Stomach smooth muscle (tissue), 2 donors: ENCODE measurements around the gene CYP46A1.

ENCODE experiments used
- H3K27ac ChIP-seq: one replicate; pipeline ENCODE4 v1.7.0; 2013; ENCODE audit warnings: mild to moderate bottlenecking, low read length, inconsistent platforms
- H3K27me3 ChIP-seq, 2 donors: one replicate each; pipeline ENCODE4 v1.7.0; 2013; ENCODE audit warnings: low read length in 2 of 2; ENCODE audit not compliant: insufficient read depth in 2 of 2, control insufficient read depth in 1 of 2
- H3K36me3 ChIP-seq, 2 donors: one replicate each; pipeline ENCODE4 v1.7.0; 2013; ENCODE audit warnings: low read length in 2 of 2; ENCODE audit not compliant: control insufficient read depth in 2 of 2, insufficient read depth in 2 of 2
- H3K4me1 ChIP-seq: one replicate; pipeline ENCODE4 v1.7.0; 2013; ENCODE audit warnings: low read length; ENCODE audit not compliant: control insufficient read depth, insufficient read depth
- H3K4me3 ChIP-seq, 2 donors: one replicate each; pipeline ENCODE4 v1.7.0; 2013; ENCODE audit warnings: low read length in 2 of 2
- H3K9ac ChIP-seq, 2 donors: one replicate each; pipeline ENCODE4 v1.7.0; 2013; ENCODE audit warnings: low read length in 2 of 2, mild to moderate bottlenecking in 1 of 2
- H3K9me3 ChIP-seq, 2 donors: one replicate each; pipeline ENCODE4 v1.7.0; 2013; ENCODE audit warnings: low read length in 2 of 2; ENCODE audit not compliant: control insufficient read depth in 2 of 2
- donor health status: healthy.
- donor health status: Pancreatic carcinoma.

Gene CYP46A1

GRCh38 chr14:99674776-99675381 lies 9.2 kb upstream of the CYP46A1 start:
- peaks cover 3 to 14% of the 10 kb centered on the region in 2 donors for H3K9me3 ChIP-seq
- H3K27me3 ChIP-seq: peaks cover 2 to 3% of the 10 kb centered on the region in 2 donors

GRCh38 chr14:99675382-99675835 lies 8.7 kb upstream of the CYP46A1 start:
- Histone ChIP-seq H3K4me1 (no peaks in the 10 kb centered on the region), H3K36me3 (no peaks in the 10 kb centered on the region), H3K27ac (no peak overlapping the region), H3K9me3 (peaks cover 3 to 14% of the 10 kb centered on the region in 2 donors), H3K9ac (no peak overlapping the region), H3K27me3 (peaks cover 2 to 3% of the 10 kb centered on the region in 2 donors), H3K4me3 (no peak overlapping the region)

More at GRCh38 chr14:99674776-99675381, 9.2 kb upstream of the CYP46A1 start:
- H3K4me1 ChIP-seq: no peaks in the 10 kb centered on the region
- no peak overlapping the region for H3K27ac ChIP-seq
- H3K9ac ChIP-seq: no peak overlapping the region
- no peaks in the 10 kb centered on the region for H3K36me3 ChIP-seq
- no peak overlapping the region for H3K4me3 ChIP-seq

GRCh38 chr14:99675951-99676350 lies 8.1 kb upstream of the CYP46A1 start:
- Histone ChIP-seq H3K27me3 (peaks cover 2 to 3% of the 10 kb centered on the region in 2 donors), H3K27ac (no peak overlapping the region), H3K9me3 (peaks cover 3 to 14% of the 10 kb centered on the region in 2 donors), H3K9ac (no peak overlapping the region), H3K4me3 (no peak overlapping the region), H3K4me1 (no peaks in the 10 kb centered on the region), H3K36me3 (no peaks in the 10 kb centered on the region)

- no peaks in the 10 kb centered on the region for H3K36me3 ChIP-seq
- H3K4me3 ChIP-seq: no peak overlapping the region
- peaks cover 3 to 14% of the 10 kb centered on the region in 2 donors for H3K9me3 ChIP-seq
- peaks cover 3 to 4% of the 10 kb centered on the region in 2 donors for H3K27me3 ChIP-seq
- H3K27ac ChIP-seq: no peak overlapping the region
- H3K9ac ChIP-seq: no peak overlapping the region
- H3K4me1 ChIP-seq: no peaks in the 10 kb centered on the region
Measured at GRCh38 chr14:99676657-99677056, 7.4 kb upstream of the CYP46A1 start.

GRCh38 chr14:99677231-99678140 lies 6.6 kb upstream of the CYP46A1 start:
- H3K4me3 ChIP-seq: no peak overlapping the region
- peaks cover 3 to 4% of the 10 kb centered on the region in 2 donors for H3K27me3 ChIP-seq
- no peak overlapping the region for H3K27ac ChIP-seq
- H3K4me1 ChIP-seq: no peaks in the 10 kb centered on the region
- no peak overlapping the region for H3K9ac ChIP-seq
- no peaks in the 10 kb centered on the region for H3K36me3 ChIP-seq
- H3K9me3 ChIP-seq: peaks cover 3 to 14% of the 10 kb centered on the region in 2 donors

- H3K27me3 ChIP-seq: peaks cover 3 to 4% of the 10 kb centered on the region in 2 donors
- no peak overlapping the region for H3K4me3 ChIP-seq
- H3K9me3 ChIP-seq: peaks cover 3 to 14% of the 10 kb centered on the region in 2 donors
- H3K27ac ChIP-seq: no peak overlapping the region
- H3K9ac ChIP-seq: no peak overlapping the region
- no peaks in the 10 kb centered on the region for H3K36me3 ChIP-seq
- H3K4me1 ChIP-seq: peaks cover 4% of the 10 kb centered on the region
Measured at GRCh38 chr14:99678198-99678597, 5.9 kb upstream of the CYP46A1 start.

GRCh38 chr14:99679111-99679510 lies 5.0 kb upstream of the CYP46A1 start:
- Histone ChIP-seq H3K9ac (no peak overlapping the region), H3K4me3 (no peak overlapping the region), H3K4me1 (peaks cover 8% of the 10 kb centered on the region), H3K9me3 (peaks cover 3 to 14% of the 10 kb centered on the region in 2 donors), H3K36me3 (no peaks in the 10 kb centered on the region), H3K27ac (no peak overlapping the region), H3K27me3 (peaks cover 3 to 4% of the 10 kb centered on the region in 2 donors)

- no peaks in the 10 kb centered on the region for H3K36me3 ChIP-seq
- H3K9me3 ChIP-seq: peaks cover 3 to 14% of the 10 kb centered on the region in 2 donors
- peaks cover 3 to 4% of the 10 kb centered on the region in 2 donors for H3K27me3 ChIP-seq
- no peak overlapping the region for H3K9ac ChIP-seq
- H3K4me1 ChIP-seq: peaks cover 12% of the 10 kb centered on the region
- H3K4me3 ChIP-seq: no peak overlapping the region
- H3K27ac ChIP-seq: no peak overlapping the region
Measured at GRCh38 chr14:99679543-99679942, 4.6 kb upstream of the CYP46A1 start.

- peaks cover 3 to 4% of the 10 kb centered on the region in 2 donors for H3K27me3 ChIP-seq
- no peaks in the 10 kb centered on the region for H3K36me3 ChIP-seq
- H3K9ac ChIP-seq: no peak overlapping the region
- peaks cover 15% of the 10 kb centered on the region for H3K4me1 ChIP-seq
- H3K9me3 ChIP-seq: peaks cover 3 to 14% of the 10 kb centered on the region in 2 donors
- H3K4me3 ChIP-seq: no peak overlapping the region
- no peak overlapping the region for H3K27ac ChIP-seq
Measured at GRCh38 chr14:99679996-99680395, 4.1 kb upstream of the CYP46A1 start.

GRCh38 chr14:99681101-99681831 lies 2.8 kb upstream of the CYP46A1 start:
- Histone ChIP-seq H3K27ac (no peak overlapping the region), H3K4me1 (peaks cover 15% of the 10 kb centered on the region), H3K27me3 (peaks cover 3% of the 10 kb centered on the region in 2 donors), H3K9me3 (peaks cover 3 to 14% of the 10 kb centered on the region in 2 donors), H3K36me3 (no peaks in the 10 kb centered on the region), H3K9ac (no peak overlapping the region), H3K4me3 (no peak overlapping the region)
